Vagina (tissue), 2 donors: Measurements from ENCODE around the gene HS6ST3.

Experiments
- CTCF ChIP-seq, 3 experiments: fragments of 450-650 bp in 2 of 3; fragments of 200-600 bp in 1 of 3; sonication (generic) in 1 of 3; IDR thresholded peaks; one replicate each; pipeline ENCODE4 v1.5.1; 2017 to 2019; ENCODE audit warnings: antibody characterized with exemption in 3 of 3, mild to moderate bottlenecking in 2 of 3, moderate library complexity in 2 of 3
- POLR2A ChIP-seq, 2 donors: fragments of 450-650 bp; IDR thresholded peaks; one replicate each; pipeline ENCODE4 v1.6.1; 2017; ENCODE audit warnings: antibody characterized with exemption in 2 of 2, mild to moderate bottlenecking in 2 of 2, moderate library complexity in 2 of 2
- POLR2AphosphoS5 ChIP-seq, 2 donors: sonication (generic); formaldehyde crosslinking; IDR thresholded peaks; one replicate each; pipeline ENCODE4 v1.9.0; 2017; ENCODE audit warnings: antibody characterized with exemption in 2 of 2, mild to moderate bottlenecking in 2 of 2, low read depth in 1 of 2; ENCODE audit not compliant: insufficient read depth in 1 of 2

GRCh38 chr13:96072392-96072791 is 17.5 kb upstream of the HS6ST3 start:
- TF ChIP-seq POLR2A (IDR thresholded peaks at IDR 0.05) (no peak), CTCF (IDR thresholded peaks at IDR 0.05) (no peak), POLR2AphosphoS5 (IDR thresholded peaks at IDR 0.05; ENCODE audit: insufficient read depth in 1 of 2, low read depth in 1 of 2) (no peak)
